Fibroblast of skin of back (primary cell): Measurements from ENCODE around the gene ARHGEF26.

ENCODE experiments used
- DNase-seq: peaks from one replicate; pipeline ENCODE4 v3.0.0-alpha.2; 2013

Gene ARHGEF26

GRCh38 chr3:154274348-154274747 is 153.2 kb downstream of the ARHGEF26 start:
- no peak for DNase-seq

GRCh38 chr3:154275292-154275691 is 154.1 kb downstream of the ARHGEF26 start:
- no peak for DNase-seq

GRCh38 chr3:154275965-154276364 is 154.8 kb downstream of the ARHGEF26 start:
- DNase-seq = no peak

- no peak for DNase-seq
Measured at GRCh38 chr3:154280161-154280560, 159.0 kb downstream of the ARHGEF26 start.

- no peak for DNase-seq
Measured at GRCh38 chr3:154285221-154285620, 164.0 kb downstream of the ARHGEF26 start.

GRCh38 chr3:154290187-154290586 is 169.0 kb downstream of the ARHGEF26 start:
- DNase-seq = no peak

GRCh38 chr3:154294016-154294415 is 172.8 kb downstream of the ARHGEF26 start:
- DNase-seq = no peak

GRCh38 chr3:154301561-154301960 is 180.4 kb downstream of the ARHGEF26 start:
- no peak for DNase-seq

- peak; percentile 31 for DNase-seq
Measured at GRCh38 chr3:154304116-154304786, 183.1 kb downstream of the ARHGEF26 start.

- no peak for DNase-seq
Measured at GRCh38 chr3:154304936-154305335, 183.7 kb downstream of the ARHGEF26 start.

- no peak for DNase-seq
Measured at GRCh38 chr3:154307363-154307762, 186.2 kb downstream of the ARHGEF26 start.
